ENCODE measurements around the gene PDE4C.
"Not testable (repeated sequence)": the region's sequence is repeated elsewhere in the genome, so short reads cannot be mapped to it uniquely, and the experiment has no call there.

The PDE4C gene

DNA sequence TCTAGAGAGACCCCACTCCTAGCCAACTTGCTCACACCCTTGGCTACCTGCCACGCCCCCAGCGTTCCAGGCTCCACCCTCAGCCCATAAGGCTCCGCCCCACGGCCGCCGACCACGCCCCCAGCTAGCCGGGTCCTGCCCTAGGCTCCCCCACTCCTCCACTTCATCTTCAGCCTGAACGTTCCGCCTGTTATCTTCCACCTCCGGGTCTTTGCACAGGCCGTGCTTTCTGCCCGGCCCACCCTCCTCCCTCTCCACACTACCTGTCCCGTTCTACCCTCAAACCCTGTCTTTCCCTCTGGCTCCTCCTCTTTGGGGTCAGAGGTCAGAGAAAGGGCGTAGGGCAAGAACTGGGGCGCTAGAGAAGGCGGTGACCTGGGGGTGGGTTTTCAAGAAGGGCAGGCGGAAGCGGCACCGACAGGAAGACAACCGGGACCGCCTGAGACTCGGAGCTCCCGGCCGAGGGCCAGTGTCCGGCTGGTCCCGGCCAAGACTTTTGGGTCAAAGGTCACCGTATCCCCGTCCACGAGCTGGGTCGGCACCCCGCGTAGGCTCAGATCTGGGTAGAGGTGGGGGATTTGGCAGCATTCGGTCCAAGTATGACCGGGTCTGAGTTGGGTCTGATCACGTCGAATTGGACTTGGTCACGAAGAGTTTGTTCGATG, 2.2 kb downstream of the PDE4C start:
- no peak for DNase-seq (ENCODE audit: low read depth in 2 of 2)

DNA sequence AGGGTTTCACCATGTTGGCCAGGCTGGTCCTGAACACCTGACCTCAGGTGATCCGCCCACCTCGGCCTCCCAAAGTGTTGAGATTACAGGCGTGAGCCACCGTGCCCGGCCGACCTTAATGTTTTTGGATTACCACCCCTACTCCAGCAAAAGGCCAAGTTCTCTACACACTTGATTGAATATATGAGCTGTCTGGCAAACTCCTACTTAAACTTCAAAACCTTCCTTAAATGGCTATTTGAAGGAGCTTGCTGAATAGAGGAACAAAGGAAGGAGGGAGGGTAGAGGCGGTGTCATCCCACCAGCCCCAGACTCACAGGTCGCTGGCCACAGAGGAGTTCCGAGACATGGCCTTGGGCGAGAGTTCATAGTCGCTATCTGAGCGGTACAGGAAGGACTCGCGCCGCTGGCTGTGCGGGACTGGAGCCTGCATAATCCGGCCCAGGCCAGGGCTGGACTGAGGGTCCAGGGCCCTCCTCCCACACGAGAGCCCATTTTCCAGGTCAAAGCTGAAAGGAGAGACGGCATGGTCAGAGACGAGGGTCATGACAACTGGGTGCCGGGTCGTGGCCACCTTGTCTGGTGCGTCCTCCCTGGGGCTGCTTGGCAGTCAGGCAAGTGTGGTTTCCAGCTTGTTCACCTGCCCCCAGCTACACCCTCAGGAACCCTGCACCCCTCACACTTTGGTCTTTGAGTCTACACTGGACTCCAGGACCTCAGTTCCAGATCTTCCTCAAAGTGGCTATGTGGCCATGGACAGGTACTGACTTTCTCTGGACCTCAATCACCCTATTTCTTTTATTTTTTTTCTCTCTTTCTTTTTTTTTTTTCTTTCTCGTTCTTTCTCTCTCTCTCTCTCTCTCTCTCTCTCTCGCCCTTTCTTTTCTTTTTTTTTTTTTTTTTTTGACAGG, 4.2 kb downstream of the PDE4C start:
- DNase-seq (ENCODE audit: low read depth in 2 of 2) = no peak

DNA sequence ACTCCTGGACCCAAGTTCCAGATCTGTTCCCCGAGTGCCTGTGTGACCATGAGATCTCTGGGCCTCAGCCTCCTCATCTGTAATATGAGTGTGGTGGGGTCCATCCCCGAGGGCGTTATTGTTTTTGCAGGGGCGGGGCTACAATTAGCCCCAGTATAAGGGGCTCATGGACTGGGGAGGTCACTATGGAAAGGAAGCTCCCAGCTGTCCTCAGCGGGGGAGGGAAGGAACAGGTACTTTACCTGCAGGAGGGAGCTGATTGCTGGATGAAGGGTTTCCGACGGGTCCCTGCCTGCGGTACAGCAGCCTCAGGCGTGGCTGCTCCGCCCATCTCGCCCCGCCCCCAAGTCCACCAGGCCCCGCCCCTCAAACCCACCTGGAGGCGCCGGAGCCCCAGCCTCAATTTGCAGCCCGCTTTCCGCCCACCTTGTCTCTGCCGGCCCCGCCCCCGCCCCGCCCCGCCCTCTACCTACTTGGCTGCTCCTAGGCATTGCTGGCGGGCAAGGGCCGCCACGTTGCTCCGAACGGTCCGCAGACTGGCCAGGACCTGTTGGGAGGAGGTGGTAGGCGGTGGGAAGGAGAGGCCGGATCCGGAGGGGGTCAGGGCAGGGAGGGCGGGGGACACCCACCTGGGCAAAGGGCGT, 5.5 kb downstream of the PDE4C start:
- no peak for DNase-seq (ENCODE audit: low read depth in 2 of 2)

DNA sequence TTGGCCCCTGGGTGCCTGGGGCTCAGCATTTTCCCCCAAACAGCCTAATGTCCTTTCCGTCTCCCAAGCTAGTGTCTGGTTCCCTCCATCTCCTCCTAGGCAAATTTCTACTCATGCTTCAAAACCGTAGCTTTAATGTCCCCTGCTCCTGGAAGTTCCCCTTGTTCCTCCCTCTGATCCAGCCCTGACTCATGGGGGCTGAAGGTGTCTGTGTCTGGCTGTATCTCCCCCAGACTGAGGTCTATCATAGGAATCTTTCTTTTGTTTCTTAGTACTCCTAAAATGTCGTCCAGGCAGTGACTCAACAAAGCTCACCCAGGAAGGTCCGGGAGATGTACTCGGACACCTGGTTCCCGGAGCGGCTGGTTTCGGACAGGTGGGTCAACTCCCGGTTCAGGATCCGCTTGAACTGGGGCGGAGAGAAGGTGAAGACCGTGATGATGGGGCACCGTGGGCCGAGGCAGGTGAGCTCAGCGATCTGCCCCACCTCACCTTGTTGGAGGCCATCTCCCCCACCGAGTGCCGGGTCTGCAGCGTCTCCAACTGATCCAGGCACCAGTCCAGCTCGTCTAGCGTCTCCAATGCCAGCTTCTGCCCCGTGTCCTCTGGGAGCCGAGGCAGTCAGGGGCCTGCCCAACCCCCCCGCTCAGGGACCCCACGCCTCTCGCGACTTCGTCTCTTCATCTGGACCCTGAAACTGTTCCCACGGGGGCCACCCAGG, 6.2 kb downstream of the PDE4C start:
- DNase-seq (ENCODE audit: low read depth in 2 of 2) = no peak

DNA sequence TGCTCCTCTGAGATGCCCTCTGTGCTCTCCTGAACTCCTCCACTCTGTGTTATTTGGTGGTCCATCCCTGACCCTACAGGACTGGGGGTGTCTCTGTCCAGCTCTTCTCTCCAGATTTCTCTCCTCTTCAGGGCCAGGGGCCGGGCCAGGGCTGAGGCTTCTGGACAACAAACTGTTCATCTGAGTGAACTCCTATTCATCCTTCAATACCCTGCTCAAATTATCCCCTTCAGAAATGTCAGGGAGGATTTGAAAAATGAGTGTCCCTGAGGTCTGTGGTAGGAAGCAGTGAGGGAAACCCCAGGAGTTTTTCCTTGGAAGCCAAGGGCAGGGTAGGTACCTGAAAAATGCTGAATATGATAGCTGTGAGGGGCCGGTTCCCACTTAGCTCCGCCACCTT, 7.6 kb downstream of the PDE4C start:
- DNase-seq (ENCODE audit: low read depth in 2 of 2) = no peak

DNA sequence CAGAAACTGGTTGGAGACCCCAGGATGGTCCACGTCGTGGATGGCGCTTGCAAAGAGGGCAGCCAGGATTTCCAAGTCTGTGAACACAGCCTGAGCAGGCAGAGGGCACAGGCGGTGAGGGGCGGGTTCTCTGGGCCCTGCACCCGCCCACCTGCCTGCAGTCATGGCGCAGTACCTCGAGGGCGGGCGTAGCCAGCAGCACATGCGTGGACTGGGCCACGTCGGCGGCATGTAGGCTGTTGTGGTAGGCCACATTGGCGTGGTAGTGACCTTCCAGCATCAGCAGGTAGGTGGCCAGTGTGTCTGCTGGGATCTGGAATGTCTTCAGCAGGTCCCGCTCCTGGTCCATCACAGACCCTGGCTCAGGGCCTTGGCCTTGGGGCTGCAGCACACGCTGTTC, 8.1 kb downstream of the PDE4C start:
- no peak for DNase-seq (ENCODE audit: low read depth in 2 of 2)

DNA sequence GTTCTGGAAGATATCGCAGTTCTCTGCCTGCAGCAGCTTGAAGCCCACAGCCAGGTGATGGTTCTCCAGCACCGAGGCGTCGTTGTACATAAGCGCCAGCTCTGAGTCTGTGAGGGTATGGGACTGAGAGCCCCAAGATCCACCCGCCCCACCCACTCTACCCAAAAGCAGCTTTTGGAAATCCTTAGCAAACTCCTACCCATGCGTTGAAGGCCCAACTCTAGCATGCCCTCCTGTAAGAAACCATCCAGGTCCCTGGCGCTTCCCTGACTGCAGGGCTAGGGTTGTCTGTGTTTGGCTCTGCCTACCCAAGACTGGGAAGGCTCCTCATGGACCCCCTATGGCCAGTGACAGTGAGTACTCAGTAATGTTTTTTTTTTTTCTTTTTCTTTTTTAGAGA, 9.4 kb downstream of the PDE4C start:
- no peak for DNase-seq (ENCODE audit: low read depth in 2 of 2)

DNA sequence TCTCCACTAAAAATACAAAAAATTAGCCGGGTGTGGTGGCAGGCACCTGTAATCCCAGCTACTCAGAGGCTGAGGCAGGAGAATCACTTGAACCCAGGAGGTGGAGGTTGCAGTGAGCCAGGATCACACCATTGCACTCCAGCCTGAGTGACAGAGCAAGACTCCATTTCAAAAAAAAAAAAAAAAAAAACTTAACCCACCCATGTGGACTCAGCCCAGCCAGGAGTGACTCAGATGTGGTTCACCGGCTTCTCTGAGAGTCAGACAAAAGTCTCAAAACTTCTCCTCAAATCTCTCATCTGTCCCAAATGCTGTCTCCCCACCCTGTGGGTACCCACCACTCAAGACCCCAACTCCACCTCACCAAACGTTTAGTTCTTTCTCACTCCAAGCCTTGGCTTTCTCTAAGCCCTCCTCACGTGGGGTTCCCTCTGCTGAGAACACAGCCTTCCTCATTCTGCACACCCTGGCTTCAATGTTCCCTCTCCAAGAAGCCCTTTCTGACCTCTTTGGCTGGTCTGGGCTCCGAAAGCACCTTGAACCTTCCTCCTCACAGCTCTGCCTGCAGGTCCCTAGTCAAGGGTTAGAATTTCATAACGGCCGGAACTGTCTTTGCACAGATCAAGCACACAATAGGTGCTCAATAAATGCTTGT, 11.3 kb downstream of the PDE4C start:
- no peak for DNase-seq (ENCODE audit: low read depth in 2 of 2)

DNA sequence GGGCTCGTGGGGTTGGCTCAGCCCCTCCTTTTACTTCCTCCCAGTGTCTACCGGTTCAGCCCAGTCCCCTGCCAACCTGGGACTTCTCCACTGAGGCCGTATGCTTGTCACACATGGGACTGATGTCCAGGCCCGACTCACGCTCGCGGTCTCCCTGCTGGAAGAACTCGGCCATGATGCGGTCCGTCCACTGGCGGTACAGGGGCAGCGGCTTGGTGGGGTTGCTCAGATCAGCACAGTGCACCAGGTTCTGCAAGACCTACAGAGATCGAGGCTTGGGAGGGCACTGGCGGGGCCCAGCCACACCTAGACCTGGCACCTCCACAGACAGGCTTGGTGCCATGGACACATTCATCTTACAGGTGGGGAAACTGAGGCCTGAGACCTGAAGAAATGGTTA, 14.6 kb downstream of the PDE4C start:
- no peak for DNase-seq (ENCODE audit: low read depth in 2 of 2)

DNA sequence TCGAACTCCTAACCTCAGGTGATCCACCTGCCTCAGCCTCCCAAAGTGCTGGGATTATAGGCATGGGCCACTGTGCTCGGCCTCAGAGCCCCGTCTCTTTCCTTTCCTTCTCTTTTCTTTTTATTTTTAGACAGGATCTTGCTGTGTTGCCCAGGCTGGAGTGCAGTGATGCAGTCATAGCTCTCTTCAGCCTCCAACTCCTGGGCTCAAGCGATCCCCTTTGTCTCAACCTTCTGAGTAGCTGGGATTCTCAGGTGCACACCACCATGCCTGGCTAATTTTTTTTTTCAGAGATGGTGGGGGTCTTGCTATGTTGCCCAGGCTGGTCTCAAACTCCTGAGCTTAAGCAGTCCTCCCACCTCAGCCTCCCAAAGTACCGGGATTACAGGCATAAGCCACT, 16.3 kb downstream of the PDE4C start:
- DNase-seq (ENCODE audit: low read depth in 2 of 2) = not testable (repeated sequence)

DNA sequence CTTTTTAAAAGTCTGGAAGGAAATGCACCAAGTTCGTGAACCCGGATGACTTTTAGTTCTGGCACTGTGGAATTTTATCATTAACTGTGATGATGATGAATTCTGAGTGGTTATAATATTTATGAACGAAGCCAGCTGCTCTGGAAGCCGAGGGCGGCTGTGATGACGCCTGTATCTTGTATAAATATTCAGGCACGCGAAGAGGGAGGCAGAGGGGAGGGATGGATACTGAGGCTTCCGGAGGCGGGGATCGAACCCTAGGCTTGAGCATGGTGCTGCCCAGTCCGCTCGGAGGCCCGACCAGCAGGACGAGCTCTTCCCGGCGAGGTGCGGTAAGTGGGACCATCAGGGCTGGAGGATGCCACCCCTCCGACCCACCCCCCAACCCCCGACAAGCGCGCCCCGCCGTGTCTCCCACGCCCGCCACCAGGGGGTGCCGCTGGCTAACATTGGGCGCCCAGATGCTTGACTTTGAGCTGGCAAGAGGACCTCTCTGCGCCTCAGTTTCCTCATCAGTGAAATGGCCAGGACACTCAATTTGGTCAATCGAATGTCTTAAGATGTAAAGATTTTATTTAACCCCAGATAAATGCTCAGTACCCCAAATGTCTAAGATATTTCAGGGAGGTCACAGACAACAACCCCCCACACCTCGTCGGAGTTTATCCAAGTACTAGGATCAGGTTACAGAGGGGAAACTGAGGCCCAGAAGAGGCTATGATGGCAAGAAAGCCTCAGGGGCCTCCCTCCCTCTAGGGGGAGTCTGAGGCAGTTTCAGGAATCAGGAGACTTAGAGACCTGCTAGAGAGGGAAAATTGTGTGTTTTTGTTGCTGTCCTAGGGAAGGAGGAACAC, 17.9 kb downstream of the PDE4C start:
- peak in 1 of 2 donors; percentile 56 for DNase-seq (ENCODE audit: low read depth in 2 of 2)

DNA sequence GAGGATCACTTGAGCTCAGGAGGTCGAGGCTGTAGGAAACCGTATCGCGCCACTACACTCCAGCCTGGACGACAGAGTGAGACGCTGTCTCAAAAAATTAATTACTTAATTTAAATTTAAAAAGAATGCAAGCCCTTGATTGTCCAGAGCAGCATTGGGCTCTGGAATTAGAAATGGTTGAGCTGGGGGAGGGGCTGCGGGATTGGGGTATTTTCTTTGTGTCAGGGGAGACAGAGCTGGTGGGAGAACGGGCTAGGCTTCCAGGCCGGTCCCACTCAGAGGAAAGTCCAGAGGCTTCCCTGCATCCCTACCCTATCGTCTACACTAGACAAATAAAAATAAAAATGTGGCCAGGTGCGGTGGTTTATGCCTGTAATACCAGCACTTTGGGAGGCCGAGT, 20.2 kb downstream of the PDE4C start:
- no peak for DNase-seq (ENCODE audit: low read depth in 2 of 2)

DNA sequence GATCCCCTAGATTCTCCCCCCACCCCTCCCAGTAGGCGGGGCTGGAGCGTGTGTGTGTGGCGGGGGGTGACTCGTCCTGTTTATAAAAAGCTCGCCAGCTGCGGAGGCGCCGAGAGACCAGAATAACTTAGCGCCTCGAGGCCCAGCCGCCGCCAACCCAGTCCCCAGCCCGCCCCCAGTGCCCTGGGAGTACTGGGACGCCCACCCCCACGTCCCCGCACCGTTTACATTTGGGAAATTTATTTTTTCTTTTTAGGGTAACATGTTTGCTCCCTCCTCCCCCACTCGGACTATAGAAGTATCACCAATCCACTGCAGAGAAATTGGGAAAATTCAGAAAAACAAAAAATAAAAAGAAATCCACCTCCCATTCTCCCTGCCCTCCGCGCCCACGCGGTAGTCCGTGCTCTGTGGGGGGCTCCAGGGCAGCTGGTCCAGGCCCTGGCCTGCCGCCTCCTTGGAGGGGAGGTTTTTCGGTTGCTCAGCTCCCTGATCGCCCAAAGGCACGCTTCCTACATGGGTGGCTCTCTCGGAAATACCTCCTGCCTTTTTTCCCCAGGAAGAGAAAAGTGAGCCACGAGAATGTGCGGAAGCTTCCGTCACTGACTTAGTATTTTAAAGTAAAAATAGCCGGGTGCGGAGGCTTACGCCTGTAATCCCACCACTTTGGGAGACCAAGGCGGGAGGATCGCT, 20.9 kb downstream of the PDE4C start:
- no peak for DNase-seq (ENCODE audit: low read depth in 2 of 2)

DNA sequence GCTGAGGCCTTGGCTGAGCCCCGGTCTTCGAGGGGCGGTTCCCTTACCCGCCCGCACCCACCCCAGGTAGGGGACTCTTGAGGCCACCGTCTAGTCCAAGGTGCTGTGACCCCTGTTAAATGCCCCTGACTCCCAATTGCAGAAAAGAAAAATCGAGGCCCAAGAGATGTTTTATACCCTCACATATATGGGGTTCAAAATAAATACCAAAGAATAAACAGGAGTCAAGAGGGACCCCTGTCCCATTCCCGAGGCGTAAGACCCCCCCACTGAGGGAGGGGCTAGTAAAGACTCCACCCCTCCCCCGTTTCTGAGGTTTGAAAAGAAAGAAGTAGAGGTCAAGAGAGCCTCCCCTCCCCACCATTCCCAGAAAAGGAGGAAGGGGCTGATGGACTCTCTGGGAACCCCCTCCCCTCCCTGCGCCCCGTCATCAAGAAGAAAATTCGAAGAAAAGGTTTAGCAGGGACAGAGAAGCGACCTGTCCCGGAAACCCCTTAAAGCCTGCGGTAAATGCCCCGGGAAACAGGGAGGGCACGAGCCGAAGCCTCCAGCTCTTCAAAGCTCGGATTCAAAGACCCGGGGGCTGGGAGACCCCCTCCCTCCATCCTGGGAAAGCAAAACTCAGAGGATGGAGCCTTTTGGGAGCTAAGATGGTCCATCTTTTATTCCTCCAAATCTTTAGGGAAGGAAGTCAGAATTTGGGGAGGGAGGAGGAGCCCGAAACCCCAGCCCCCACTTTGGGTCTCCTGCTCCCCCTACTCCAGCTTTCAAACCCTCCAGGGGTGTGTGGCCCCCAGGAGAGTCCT, 21.6 kb downstream of the PDE4C start:
- DNase-seq (ENCODE audit: low read depth in 2 of 2) = no peak

DNA sequence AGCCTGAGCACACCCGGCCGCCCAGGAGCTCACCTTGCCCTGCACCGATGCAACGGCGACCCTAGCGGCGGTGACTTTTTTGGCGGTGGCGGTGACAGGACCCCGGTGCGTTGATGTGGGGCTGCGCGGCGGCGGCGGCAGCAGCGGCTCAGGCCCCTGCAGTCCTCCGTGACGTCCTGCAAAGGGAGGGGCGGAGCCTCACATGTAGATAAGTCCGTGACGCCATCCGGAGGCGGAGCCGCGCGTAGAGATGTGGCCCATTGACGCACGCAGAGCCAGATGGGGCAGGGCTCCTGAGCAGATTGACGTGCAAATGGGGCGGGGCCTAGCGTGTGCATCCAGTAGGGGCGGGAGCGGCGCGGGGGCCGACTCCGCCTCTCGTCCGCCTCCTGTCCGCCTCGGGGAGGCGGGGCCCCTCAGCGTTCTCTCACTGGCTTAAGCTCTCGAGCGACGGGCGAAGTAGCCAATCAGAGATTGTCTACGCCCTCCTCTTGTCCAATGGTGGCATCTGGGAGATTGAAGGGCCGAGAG, 22.3 kb downstream of the PDE4C start, which contains the start of gene RAB3A:
RAB3A (minus strand) TSS at position 180 of the 531 bp plus-strand sequence. CDS start 1,302 bp downstream, outside the sequence.
- peak; percentile 100 for DNase-seq (ENCODE audit: low read depth in 2 of 2)

DNA sequence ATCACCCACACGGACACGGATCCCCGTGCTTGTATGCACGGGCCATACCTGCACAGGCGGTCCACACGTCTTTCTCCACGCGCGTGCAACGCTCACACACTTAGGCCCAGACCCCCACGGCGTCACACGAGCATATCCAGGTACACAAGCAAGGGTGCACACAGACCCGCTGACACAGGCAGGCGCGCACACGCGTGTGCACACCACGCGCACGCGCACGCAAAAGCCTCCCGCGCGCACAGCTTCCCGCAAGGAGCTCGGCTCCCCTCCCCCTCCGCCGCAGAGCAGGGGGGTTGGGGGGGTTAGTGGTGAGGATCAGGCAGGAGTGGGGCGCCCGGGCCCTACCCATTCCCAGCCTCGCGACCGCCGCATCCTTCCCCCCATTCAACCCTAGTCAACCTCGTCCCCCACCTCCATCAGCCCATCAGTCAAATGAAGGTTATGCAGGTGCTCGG, 22.8 kb downstream of the PDE4C start:
- DNase-seq (ENCODE audit: low read depth in 2 of 2) = no peak

DNA sequence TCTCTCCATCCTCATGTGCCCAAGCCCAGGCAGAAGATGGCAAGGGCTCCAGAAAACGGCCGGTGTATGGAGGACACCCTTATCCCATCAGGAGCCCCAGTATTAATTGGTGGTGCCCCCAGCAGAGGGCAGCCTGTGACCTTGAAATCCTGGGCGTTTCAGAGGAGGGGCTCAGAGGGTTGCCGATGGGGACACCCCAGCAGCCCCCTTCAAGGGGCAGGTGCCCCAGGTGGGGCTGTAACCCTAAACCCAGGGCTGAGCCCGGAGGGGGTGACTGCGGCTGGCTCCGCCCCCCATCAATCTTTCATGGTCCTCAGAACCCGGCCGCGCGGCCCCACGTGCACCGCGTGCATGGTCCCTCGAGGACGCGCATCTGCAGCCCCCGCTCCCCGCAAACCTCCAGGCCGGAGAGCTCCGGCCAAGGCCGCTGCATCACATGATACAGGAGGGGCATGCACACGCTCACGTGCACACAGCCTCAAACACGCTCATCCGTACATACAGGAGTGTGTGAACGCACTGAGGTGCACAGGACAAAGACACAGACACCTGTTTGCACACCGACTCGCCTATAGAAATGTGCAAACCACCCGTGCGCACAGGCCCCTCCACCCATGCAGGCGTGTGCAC, 23.3 kb downstream of the PDE4C start:
- no peak for DNase-seq (ENCODE audit: low read depth in 2 of 2)

DNA sequence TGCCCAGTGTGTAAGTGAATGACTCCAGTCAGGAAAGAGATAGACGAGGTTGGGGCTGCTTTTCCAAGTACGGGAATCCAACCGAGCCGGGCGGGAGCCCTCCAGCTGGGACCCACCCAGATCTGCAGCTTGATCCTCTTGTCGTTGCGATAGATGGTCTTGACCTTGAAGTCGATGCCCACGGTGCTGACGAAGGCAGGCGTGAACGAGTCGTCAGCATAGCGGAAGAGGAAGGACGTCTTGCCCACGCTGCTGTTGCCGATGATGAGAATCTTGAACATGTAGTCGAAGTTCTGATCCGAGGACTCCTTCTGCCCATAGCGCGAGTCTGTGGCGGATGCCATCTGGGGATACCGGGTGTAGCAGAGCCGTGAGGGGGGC, 23.9 kb downstream of the PDE4C start:
- DNase-seq (ENCODE audit: low read depth in 2 of 2) = no peak

Measured in stimulated activated CD4-positive, alpha-beta T cell treated with anti-CD3 and anti-CD28 coated beads, Interleukin-15, amount 100 ng/mL, for 48 hours (primary cell).